Measurements from ENCODE around the gene FAM13A.
"Not testable (repeated sequence)": the region's sequence is repeated elsewhere in the genome, so short reads cannot be mapped to it uniquely, and the experiment has no call there.

Gene FAM13A

GRCh38 chr4:89044147-89044900, 12.7 kb downstream of the FAM13A start:
- no peak for DNase-seq (ENCODE audit: low read depth in 2 of 2)

DNA sequence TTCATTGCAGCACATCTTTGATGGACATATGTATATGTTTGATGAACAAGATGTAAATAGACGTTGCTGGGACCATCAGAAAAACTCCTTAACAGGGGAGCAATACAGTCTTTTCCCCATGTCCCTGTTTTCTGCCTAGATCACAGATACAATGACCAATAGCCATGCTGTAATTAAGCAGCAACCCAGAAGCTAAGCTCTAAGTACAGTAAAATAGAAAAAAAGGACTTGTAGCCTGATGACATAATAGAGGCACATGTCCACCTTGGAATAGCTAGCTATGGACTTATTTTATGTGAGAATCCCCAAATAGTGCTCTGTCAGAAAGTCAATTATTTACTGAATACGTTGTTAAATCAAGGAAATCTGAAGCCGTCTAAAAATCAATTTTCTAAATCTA, 14.9 kb downstream of the FAM13A start:
- DNase-seq (ENCODE audit: low read depth in 2 of 2): no peak

GRCh38 chr4:89039730-89040338, 17.2 kb downstream of the FAM13A start:
- DNase-seq (ENCODE audit: low read depth in 2 of 2): peak; percentile 55 to 62

GRCh38 chr4:89036535-89036934, 20.4 kb downstream of the FAM13A start:
- no peak for DNase-seq (ENCODE audit: low read depth in 2 of 2)

GRCh38 chr4:89031272-89031671, 25.7 kb downstream of the FAM13A start:
- DNase-seq (ENCODE audit: low read depth in 2 of 2): no peak

DNA sequence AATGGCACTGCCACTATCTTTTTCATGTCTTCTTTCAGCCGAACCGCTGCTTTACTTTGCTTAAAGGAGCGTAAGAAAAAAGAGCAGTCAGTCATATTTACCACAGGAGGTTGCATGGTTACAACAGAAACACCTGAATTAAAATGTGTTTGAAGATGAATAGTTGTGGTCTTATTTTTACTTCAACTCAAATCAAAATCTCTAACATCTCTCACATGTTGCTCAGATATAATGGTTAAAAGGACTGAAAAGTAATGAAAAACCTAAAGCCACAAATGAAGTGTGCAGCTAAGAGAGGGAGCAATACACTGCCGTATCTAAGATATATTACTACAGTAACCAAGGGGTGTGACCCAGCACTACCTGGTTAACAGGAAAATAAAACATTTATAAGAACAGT, 27.4 kb downstream of the FAM13A start:
- DNase-seq (ENCODE audit: low read depth in 2 of 2): no peak

- DNase-seq (ENCODE audit: low read depth in 2 of 2): no peak
Measured at GRCh38 chr4:89026542-89026941, 30.4 kb downstream of the FAM13A start.

- peak; percentile 46 for DNase-seq (ENCODE audit: low read depth in 2 of 2)
Measured at GRCh38 chr4:89024051-89024675, 32.8 kb downstream of the FAM13A start.

DNA sequence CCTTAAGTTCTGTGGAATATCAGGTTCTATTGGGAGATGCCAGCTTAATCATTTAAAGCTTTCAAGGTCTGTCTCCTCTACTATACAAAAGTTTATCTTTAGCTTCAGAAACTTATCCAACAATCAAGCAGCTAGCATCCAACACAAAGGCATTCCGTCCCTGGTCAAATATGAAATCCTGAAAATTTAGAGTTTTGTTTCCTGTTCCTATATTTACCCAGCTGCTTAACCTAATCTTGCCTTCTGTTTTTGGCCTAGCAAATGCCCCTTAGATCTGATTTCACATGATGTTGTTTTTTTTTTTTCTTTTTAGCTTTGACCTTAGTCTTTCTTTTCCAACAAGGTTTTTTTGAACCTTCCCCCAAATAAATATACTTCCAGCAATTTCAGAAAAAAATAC, 33.8 kb downstream of the FAM13A start:
- no peak for DNase-seq (ENCODE audit: low read depth in 2 of 2)

- DNase-seq (ENCODE audit: low read depth in 2 of 2): no peak
Measured at GRCh38 chr4:89022426-89023128, 34.4 kb downstream of the FAM13A start.

DNA sequence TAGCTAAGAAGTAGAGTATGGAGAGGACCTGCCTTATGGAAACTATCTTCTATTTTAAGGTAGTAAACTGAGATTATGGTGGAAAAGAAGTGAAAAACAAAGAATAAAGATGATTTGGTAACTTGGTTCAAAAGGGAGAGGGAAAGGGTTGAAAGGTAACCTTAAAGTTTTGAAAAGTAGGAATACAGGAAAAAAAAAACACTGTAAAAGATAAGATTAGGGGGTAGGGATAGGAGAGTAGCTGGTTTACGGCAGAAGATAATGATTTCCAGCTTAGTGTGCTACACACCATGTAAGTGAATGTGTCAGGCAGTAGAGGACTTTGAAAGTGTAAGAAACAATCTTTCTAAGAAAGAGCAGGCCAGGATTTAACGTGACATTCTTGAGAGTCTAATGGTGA, 35.3 kb downstream of the FAM13A start:
- no peak for DNase-seq (ENCODE audit: low read depth in 2 of 2)

GRCh38 chr4:89021062-89021461, 35.9 kb downstream of the FAM13A start:
- no peak for DNase-seq (ENCODE audit: low read depth in 2 of 2)

DNA sequence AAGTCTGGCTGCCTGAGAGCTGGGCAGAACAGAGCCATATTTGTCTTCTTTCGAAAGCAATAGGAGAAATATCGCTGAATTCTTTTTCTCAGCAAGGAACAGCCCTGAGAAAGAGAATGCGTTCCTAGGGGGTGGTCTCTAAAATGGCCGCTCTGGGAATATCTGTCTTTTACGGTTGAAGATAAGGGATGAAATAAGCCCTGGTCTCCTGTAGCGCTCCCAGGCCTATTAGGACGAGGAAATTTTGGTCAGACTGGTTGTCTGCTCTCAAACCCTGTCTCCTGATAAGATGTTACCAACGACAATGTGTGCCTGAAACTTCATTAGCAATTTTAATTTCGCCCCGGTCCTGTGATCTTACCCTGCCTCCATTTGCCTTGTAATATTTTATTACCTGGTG, 42.1 kb downstream of the FAM13A start:
- not testable (repeated sequence) for DNase-seq (ENCODE audit: low read depth in 2 of 2)

DNA sequence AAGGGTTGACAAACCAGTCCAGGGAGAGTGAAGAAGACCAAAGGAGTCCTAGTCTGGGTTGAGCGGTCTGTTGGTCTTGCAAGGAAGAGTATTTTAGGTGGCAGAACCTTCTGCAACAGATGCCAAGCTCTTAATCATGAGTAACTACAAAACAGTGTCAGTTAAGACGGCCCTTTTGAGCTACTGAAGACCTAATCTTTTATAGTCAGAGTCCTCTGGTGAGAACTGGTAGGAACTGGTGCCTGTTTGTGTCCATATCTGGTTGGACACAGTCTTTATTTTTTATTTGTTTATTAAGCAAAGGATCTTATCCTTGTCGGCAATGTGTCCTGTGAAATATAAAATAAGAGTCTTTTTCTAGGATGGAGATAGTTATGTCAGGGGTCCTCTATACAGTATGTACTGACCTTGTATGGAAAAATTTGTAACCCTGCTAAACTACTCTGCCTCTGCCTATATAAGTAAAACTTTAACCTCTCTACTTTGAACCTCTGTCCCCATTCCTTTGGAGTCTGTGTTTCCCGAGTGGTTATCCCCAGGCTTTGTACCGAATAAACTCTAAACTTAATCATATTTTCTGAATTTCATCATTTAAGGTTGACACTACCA, 47.1 kb downstream of the FAM13A start:
- DNase-seq (ENCODE audit: low read depth in 2 of 2): no peak

DNA sequence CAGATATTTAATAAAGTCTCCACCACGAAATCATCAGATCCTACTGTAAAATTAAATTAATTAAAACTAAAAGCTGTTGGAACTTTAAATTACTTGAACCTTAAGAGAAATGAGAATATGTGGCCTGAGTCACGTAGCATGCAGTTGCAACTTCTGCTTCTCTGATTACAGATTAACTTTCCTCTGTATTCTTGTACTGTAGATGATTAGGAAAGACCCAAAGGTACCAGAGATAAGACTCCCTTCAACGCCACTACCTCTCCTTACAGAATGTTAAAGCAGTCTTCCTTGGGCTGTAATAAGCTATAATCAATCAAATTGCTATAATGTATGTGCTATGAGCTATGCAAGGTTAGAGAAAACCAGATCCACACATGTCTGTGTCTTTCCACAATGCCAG, 47.9 kb downstream of the FAM13A start:
- DNase-seq (ENCODE audit: low read depth in 2 of 2): no peak

- no peak for DNase-seq (ENCODE audit: low read depth in 2 of 2)
Measured at GRCh38 chr4:89008166-89008565, 48.8 kb downstream of the FAM13A start.

DNA sequence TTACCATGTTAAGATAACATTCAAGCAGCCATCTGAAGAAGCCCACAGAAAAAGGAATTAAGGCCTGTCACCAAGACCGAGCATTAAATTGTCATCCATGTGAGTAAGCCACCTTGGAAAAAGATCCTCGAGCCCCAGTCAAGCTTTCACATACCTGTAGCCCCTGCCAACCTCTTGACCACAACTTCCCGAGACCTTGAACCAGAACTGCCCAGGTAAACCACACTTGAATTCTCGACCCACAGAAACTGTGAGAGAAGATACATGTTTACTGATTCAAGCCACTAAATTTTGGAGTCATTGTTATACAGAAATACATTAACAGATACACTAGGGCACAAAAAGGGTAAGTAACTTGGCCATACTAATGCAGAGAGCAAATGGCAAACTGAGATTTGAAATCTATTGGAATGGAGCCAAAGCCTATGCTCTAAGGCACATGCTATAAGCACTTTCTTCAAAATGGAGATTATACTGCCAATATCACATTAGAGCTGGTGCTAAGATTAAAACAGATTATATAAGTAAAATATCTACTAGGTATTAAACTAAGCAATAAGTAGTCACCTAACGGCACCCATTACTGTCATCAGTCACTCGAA, 49.5 kb downstream of the FAM13A start:
- DNase-seq (ENCODE audit: low read depth in 2 of 2): no peak

DNA sequence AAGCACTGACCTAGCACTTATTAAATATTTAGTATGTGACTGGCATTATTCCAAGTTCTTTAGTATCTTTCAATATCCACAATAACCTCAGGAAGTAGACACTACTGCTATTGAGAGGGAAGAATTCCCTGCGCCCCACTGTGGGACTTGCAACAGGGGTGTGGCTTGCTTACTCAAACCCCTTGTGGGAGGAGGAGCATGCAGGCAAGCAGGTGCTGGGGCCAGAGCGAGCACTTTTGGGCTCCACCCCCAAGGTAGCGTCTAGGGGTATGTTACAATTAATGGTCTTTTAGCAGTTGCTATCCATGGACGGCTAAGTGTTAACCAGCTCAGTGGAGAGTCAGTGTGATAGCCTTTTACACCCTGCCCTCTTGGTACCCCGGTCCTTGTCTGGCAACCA, 50.7 kb downstream of the FAM13A start:
- DNase-seq (ENCODE audit: low read depth in 2 of 2): no peak

- DNase-seq (ENCODE audit: low read depth in 2 of 2): not testable (repeated sequence)
Measured at GRCh38 chr4:89005066-89005465, 51.9 kb downstream of the FAM13A start.

GRCh38 chr4:89001647-89002445, 55.1 kb downstream of the FAM13A start:
- no peak for DNase-seq (ENCODE audit: low read depth in 2 of 2)

GRCh38 chr4:89000844-89001360, 56.1 kb downstream of the FAM13A start:
- no peak for DNase-seq (ENCODE audit: low read depth in 2 of 2)

Data from fibroblast of skin of left quadriceps (primary cell).